HG02981 (cell line): ENCODE results near the gene PXYLP1.
A peak's percentile ranks its signal among the peaks of the same experiment; 100 is the strongest.

Source experiments
- ATAC-seq: cut with Tn5 transposase; IDR thresholded peaks from one replicate; pipeline ENCODE4 v1.9.1; 2021; ENCODE audit warnings: mild to moderate bottlenecking, moderate library complexity; ENCODE audit not compliant: unreplicated experiment

PXYLP1 gene

GRCh38 chr3:141271279-141272030 lies 39.8 kb downstream of the PXYLP1 start:
- ATAC-seq = no peak

GRCh38 chr3:141272906-141273662 lies 41.5 kb downstream of the PXYLP1 start:
- ATAC-seq = no peak

- ATAC-seq = no peak
Measured at GRCh38 chr3:141273700-141274410, 42.2 kb downstream of the PXYLP1 start.

- no peak for ATAC-seq
Measured at GRCh38 chr3:141274411-141275031, 42.9 kb downstream of the PXYLP1 start.

- no peak for ATAC-seq
Measured at GRCh38 chr3:141275032-141275422, 43.4 kb downstream of the PXYLP1 start.

GRCh38 chr3:141275511-141275910 lies 43.9 kb downstream of the PXYLP1 start:
- ATAC-seq = no peak

GRCh38 chr3:141275973-141276372 lies 44.3 kb downstream of the PXYLP1 start:
- ATAC-seq = no peak

GRCh38 chr3:141276398-141276797 lies 44.8 kb downstream of the PXYLP1 start:
- no peak for ATAC-seq

GRCh38 chr3:141277451-141277850 lies 45.8 kb downstream of the PXYLP1 start:
- ATAC-seq = no peak

- ATAC-seq = no peak
Measured at GRCh38 chr3:141278196-141279076, 46.8 kb downstream of the PXYLP1 start.

GRCh38 chr3:141279077-141279967 lies 47.7 kb downstream of the PXYLP1 start:
- ATAC-seq = peak; percentile 56

GRCh38 chr3:141280086-141280485 lies 48.5 kb downstream of the PXYLP1 start:
- ATAC-seq = no peak

- ATAC-seq = no peak
Measured at GRCh38 chr3:141280690-141281089, 49.1 kb downstream of the PXYLP1 start.

- ATAC-seq = no peak
Measured at GRCh38 chr3:141285570-141285969, 53.9 kb downstream of the PXYLP1 start.

GRCh38 chr3:141286856-141287255 lies 55.2 kb downstream of the PXYLP1 start:
- ATAC-seq = no peak

GRCh38 chr3:141287326-141287725 lies 55.7 kb downstream of the PXYLP1 start:
- ATAC-seq = no peak

GRCh38 chr3:141288336-141288990 lies 56.8 kb downstream of the PXYLP1 start:
- no peak for ATAC-seq

- ATAC-seq = no peak
Measured at GRCh38 chr3:141289228-141289772, 57.7 kb downstream of the PXYLP1 start.
